GM18861 (cell line): Measurements from ENCODE around the gene FCHO1.

Source experiments
- ATAC-seq: cut with Tn5 transposase; IDR thresholded peaks from one replicate; pipeline ENCODE4 v1.9.1; 2021; ENCODE audit not compliant: unreplicated experiment

FCHO1 gene, protein sequence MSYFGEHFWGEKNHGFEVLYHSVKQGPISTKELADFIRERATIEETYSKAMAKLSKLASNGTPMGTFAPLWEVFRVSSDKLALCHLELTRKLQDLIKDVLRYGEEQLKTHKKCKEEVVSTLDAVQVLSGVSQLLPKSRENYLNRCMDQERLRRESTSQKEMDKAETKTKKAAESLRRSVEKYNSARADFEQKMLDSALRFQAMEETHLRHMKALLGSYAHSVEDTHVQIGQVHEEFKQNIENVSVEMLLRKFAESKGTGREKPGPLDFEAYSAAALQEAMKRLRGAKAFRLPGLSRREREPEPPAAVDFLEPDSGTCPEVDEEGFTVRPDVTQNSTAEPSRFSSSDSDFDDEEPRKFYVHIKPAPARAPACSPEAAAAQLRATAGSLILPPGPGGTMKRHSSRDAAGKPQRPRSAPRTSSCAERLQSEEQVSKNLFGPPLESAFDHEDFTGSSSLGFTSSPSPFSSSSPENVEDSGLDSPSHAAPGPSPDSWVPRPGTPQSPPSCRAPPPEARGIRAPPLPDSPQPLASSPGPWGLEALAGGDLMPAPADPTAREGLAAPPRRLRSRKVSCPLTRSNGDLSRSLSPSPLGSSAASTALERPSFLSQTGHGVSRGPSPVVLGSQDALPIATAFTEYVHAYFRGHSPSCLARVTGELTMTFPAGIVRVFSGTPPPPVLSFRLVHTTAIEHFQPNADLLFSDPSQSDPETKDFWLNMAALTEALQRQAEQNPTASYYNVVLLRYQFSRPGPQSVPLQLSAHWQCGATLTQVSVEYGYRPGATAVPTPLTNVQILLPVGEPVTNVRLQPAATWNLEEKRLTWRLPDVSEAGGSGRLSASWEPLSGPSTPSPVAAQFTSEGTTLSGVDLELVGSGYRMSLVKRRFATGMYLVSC

DNA sequence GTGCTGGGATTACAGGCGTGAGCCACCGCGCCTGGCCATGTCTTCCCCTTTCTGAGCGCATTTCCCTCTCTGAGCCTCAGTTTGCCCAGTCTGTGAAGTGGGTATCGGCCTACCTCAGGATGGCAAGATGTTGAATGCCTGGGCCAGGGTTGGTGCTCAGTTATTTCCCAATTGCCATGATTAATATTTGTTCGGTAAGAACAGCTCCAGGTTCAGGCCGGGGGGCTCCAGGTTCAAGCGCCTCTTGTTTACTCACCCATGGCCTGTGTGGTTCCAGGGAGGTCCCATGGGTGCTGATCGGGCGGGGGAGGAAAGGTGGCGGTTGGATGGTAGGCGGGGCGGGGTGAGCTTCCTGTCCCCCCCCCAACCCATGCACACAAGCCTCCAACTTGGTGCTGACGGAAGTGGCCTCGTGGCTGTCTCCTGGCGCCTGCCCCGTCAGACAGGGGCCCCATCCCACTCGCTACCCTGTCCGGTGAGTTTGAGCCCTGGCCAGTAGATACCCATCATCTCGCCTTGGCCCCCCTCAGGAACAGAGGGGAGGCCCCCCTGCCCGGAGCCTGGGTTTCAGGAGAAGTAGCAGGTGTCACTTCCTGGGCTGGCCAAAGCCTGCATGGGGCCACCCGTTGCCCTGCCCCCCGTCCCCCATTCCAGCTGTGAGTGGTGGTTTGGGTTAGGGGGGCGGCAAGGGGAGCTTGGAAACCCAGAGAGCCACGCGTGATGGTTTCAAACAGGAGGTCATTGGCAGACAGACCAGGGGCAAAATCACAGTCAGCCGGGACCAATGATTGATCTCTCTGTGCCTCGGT, at the start of gene FCHO1:
TSS of gene FCHO1 (plus strand) at position 375 of the 809 bp plus-strand sequence. CDS start 3,688 bp downstream, outside the sequence.
- peak; percentile 34 for ATAC-seq

DNA sequence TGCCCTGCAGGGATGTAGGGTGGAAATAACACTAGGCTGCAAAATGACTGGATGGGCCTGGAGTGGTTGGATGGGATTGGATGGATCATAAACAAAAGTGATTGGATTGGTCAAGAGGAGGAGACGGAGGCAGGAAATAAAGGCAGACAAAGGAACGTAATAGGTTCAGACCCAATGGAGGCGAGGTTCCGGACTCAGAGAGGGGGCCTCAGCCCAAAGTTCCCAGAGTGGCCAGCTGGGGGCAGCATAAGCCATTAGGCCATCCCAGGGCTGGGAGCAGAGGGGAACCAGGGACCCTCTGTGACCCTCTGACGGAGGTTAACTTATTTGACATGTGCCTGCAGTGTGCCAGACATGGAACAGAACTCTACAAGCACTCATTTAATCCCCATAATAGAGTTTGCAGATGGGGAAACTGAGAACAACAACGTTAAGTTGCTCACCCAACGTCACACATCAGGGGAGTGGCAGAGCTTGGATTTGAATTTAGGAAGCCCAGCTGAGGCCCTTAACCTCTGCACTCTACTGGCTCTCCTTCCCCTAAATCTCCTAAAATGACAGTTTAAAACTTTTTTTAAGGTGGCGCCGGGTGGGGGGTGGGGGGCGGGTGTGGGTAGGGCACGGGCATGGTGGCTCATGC, 47.3 kb upstream of the FCHO1 start:
- ATAC-seq = no peak

DNA sequence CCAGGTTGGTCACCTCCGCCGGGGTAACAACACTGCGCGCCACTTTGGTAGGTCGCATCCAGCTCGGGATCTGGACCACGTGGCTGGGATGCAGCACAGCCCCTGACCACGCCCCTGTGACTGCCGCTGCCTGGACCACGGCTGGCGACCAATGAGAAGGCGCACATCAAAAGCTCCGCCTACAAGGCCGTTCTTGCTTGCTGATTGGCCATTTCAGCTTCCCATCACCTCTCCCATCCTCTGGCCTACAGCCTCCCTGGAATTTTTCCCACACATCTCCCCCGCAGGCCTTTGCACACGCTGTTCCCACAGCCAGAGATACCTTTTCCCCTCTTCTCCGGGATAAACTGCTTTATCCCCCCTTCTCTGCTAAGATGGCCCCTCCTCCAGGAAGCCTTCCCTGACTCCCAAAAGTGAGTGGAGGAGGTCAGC, 44.5 kb upstream of the FCHO1 start:
- no peak for ATAC-seq

GRCh38 chr19:17711851-17712250, 39.4 kb upstream of the FCHO1 start:
- no peak for ATAC-seq

- ATAC-seq = no peak
Measured at GRCh38 chr19:17716309-17716929, 34.9 kb upstream of the FCHO1 start.

GRCh38 chr19:17718550-17718946, 32.7 kb upstream of the FCHO1 start:
- no peak for ATAC-seq

GRCh38 chr19:17718947-17719711, 32.1 kb upstream of the FCHO1 start, which contains the start of gene MAP1S:
Gene MAP1S (plus strand): TSS chr19:17719480. CDS start chr19:17719503, 23 bp downstream.
- no peak for ATAC-seq

DNA sequence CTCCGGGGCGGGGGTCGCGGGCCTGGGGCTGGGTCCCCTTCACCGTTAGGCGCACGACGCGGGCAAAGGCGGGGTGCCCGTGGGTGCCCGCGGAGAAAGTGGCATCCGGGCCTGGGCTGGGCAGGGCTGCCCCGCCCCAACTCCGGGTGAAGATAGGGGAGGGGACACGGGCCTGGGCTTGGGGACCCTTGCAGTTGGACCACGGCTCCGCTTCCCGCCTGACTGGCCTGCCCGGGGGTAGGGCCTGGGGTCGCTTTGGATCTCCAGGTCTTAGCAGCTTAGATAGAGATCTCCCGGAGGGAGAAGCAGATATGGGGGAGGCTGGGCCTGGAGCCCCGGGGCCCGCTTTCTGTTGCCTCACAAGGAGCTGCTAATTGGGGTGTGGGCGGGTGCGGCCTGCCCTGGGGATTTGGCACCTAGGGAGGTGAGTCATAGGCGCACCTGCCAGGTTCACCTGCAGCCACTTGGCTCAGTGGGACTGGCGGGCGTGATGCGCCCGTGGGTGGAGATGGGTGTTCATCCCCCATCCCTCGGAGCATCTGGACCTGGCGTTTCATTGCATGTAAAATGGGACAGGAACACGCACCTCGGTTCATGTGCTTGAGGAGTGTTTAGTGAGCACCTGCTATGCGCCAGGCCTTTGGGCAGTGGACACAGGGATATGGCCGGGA, 31.4 kb upstream of the FCHO1 start:
- ATAC-seq = no peak

GRCh38 chr19:17720440-17720839, 30.8 kb upstream of the FCHO1 start:
- no peak for ATAC-seq

GRCh38 chr19:17721111-17721628, 30.1 kb upstream of the FCHO1 start:
- ATAC-seq = no peak

DNA sequence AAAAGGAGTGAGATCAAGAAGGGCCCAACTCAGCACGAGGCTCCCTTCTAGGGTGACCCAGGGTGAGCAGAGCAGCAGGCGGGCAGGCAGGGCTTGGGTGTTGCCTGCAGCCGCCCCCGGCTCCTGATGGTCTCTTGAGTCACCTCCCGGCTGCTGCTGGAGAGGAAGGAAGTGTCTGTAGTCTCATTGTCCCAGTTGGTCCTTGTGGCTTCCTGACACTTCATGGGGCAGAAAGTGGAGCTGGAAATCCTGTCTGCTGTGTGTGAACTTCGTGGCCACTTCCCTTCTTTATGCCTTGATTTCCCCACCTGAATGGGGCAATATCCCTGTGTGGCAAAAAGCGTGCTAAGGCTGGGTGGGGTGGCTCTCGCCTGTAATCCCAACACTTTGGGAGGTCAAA, 29.5 kb upstream of the FCHO1 start:
- no peak for ATAC-seq

DNA sequence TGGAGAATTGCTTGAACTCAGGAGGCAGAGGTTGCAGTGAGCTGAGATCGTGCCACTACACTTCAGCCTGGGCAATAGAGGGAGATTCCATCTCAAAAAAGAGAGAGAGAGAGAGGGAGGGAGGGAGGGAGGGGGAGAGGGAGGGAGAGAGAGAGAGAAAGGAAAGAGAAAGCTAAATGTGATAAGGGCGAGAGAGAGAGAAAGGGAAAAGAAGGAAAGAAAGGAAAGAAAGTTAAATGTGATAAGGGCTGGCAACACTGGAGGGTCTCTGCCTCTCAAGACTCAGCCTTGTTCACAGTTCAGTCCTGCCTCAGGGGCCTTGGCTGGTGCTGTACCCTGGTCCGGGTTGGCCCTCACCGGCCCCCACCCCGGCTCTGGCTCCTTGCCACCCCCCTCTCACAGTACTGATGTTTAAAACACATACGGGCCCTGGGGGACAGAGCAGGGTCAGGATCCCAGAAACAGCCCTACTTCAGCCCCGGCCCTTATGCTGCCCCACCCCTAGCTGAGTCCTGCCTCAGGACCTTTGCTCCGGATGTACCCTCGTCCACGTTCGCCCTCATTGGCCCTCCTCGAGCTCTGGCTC, 28.5 kb upstream of the FCHO1 start:
- ATAC-seq = no peak

- no peak for ATAC-seq
Measured at GRCh38 chr19:17724655-17725054, 26.6 kb upstream of the FCHO1 start.

- ATAC-seq = no peak
Measured at GRCh38 chr19:17725422-17726078, 25.7 kb upstream of the FCHO1 start.

DNA sequence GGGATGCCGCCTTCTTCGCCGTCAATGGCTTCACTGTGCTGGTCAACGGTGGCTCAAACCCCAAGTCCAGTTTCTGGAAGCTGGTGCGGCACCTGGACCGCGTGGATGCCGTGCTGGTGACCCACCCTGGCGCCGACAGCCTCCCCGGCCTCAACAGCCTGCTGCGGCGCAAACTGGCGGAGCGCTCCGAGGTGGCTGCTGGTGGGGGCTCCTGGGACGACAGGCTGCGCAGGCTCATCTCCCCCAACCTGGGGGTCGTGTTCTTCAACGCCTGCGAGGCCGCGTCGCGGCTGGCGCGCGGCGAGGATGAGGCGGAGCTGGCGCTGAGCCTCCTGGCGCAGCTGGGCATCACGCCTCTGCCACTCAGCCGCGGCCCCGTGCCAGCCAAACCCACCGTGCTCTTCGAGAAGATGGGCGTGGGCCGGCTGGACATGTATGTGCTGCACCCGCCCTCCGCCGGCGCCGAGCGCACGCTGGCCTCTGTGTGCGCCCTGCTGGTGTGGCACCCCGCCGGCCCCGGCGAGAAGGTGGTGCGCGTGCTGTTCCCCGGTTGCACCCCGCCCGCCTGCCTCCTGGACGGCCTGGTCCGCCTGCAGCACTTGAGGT, 25.0 kb upstream of the FCHO1 start:
- no peak for ATAC-seq

- ATAC-seq = no peak
Measured at GRCh38 chr19:17726964-17727773, 24.1 kb upstream of the FCHO1 start.
